ENCODE measurements around the gene LCN9. TPM values are rescaled to one million over a fixed set of nuclear protein-coding genes. Genes with fewer than 3 reads are reported as not detected.

LCN9 gene
- total and polyA plus RNA-seq, 2 of the 4 experiments (the other 2 are of a cell fraction): not detected

DNA sequence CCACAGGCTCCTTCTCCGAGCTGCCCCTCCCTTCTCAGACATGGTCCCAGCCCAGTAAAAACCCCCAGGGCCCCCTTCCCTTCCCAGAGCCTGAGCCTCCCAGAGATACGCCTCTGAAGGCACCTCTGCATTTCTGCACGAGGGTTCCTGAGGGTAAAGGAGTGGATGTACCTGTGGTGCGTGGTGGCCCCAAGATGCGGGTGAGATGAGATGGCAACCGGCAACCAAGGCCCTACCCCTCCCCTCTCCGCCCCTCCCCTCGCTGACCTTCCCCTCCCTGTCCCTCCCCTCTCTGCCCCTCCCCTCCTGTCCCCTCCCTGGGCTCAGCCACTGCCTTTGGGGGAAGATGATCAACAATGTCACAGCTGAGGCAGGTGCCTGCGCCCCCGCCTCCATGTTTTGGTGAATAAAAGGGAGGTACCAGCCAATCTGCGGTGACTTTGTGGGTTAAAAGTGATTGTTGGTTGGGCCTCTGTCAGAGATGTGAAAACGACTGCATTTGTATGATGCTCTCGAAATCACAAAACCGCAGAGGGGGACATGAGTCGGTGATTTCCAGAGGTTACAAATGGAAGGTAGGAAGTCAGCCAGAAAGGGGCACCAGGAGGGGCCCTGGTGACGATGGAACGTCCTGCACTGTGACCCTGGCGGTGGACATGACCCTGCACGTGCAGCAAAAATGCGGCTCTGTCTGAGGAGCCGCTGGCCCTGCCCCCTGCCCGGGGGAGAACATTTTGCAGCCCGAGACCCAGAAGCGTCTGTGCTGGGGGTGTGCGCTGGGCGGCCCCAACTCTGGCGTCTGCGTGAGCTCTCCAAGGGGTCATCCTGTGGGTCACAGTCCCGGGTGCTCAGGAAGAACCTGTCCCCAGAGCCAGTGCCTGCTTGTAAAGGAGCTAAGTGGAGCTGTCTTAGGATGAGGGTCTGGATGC lies 3.7 kb downstream of the LCN9 start:
- dilution Hi-C loops (cut with HindIII; ENCODE audit: low sequenced_read_pairs, unreplicated experiment) (no loop called here), intact Hi-C loops (cut with micrococcal nuclease) (no loop called here), in situ Hi-C loops (cut with MboI; ENCODE audit: low sequenced_read_pairs) (no loop called here)
- BruUV-seq (replicated peaks): no TSS peak
- Histone ChIP-seq H3K4me3 (ENCODE audit: insufficient read depth, low read depth, low read length) (no peak overlapping the region), H3K36me3 (ENCODE audit: control insufficient read depth, insufficient read depth, low read length) (no peaks in the 10 kb centered on the region), H3K9me3 (ENCODE audit: control insufficient read depth, insufficient read depth, low read length) (peaks cover 3% of the 10 kb centered on the region; the same call in 1 of the 2 replicates), H4K8ac (ENCODE audit: low read depth in 2 of 2, low read length in 2 of 2) (no peak overlapping the region), H3K4me2 (ENCODE audit: low read depth, low read length) (no peak overlapping the region), H3K9me1 (ENCODE audit: insufficient read depth, low read length) (no peaks in the 10 kb centered on the region), H3K23ac (ENCODE audit: low read depth, low read length) (no peak overlapping the region), H4K20me1 (ENCODE audit: insufficient read depth, low read length) (no peaks in the 10 kb centered on the region), H3K4me1 (ENCODE audit: control insufficient read depth, insufficient read depth, low read length) (no peaks in the 10 kb centered on the region), H3K56ac (ENCODE audit: extremely low read depth, insufficient read depth, low read length) (no peak overlapping the region), H3K9ac (ENCODE audit: low read depth, low read length) (no peak overlapping the region), H3K27me3 (ENCODE audit: control insufficient read depth, insufficient read depth, low read length) (no peaks in the 10 kb centered on the region), H3K4ac (ENCODE audit: low read depth, low read length) (no peak overlapping the region), H4K5ac (ENCODE audit: low read depth, low read length) (no peak overlapping the region), H3K18ac (ENCODE audit: low read depth, low read length) (no peak overlapping the region), H3K14ac (replicated peaks; ENCODE audit: low read depth, low read length) (no peak overlapping the region), H2AFZ (replicated peaks; ENCODE audit: low read length, poor library complexity) (no peak overlapping the region), H3K79me1 (ENCODE audit: low read depth in 1 of 2, low read length in 2 of 2) (no peaks in the 10 kb centered on the region), H2BK5ac (ENCODE audit: low read depth, low read length, poor library complexity, severe bottlenecking) (no peak overlapping the region), H2AK5ac (ENCODE audit: low read depth, low read length) (no peak overlapping the region), H2AK9ac (replicated peaks; ENCODE audit: low read depth, low read length, poor library complexity) (no peak overlapping the region), H2BK15ac (ENCODE audit: low read depth, low read length) (no peak overlapping the region), H2BK120ac (ENCODE audit: low read depth, low read length) (no peak overlapping the region), H3K27ac (ENCODE audit: insufficient read depth, low read length) (no peak overlapping the region), H4K91ac (ENCODE audit: insufficient read depth, low read depth, low read length) (no peak overlapping the region), H2BK20ac (ENCODE audit: low read depth, low read length) (no peak overlapping the region)
- ChIA-PET POLR2A (ENCODE audit: unreplicated experiment) (no interaction called here), CTCF (no interaction called here)
- DNase-seq (no peak), ATAC-seq (ENCODE audit: low read depth) (no peak)
- TF ChIP-seq MAZ (IDR thresholded peaks at IDR 0.05; ENCODE audit: borderline replicate concordance, low read depth, low read length): no peak
- no peak for TF ChIP-seq CHD1 (IDR thresholded peaks at IDR 0.05; ENCODE audit: low read depth, low read length)
- no peak for TF ChIP-seq BHLHE40 (IDR thresholded peaks at IDR 0.05; ENCODE audit: low read depth, low read length)
- no peak for TF ChIP-seq RAD21 (IDR thresholded peaks at IDR 0.05; ENCODE audit: low read length)
- TF ChIP-seq SMC3 (IDR thresholded peaks at IDR 0.05; ENCODE audit: low read depth, low read length): no peak
- no peak for TF ChIP-seq CEBPB (IDR thresholded peaks at IDR 0.05; ENCODE audit: low read depth, low read length)
- TF ChIP-seq MXI1 (IDR thresholded peaks at IDR 0.05; ENCODE audit: borderline replicate concordance, low read depth, low read length): no peak
- TF ChIP-seq, protein P1, sequence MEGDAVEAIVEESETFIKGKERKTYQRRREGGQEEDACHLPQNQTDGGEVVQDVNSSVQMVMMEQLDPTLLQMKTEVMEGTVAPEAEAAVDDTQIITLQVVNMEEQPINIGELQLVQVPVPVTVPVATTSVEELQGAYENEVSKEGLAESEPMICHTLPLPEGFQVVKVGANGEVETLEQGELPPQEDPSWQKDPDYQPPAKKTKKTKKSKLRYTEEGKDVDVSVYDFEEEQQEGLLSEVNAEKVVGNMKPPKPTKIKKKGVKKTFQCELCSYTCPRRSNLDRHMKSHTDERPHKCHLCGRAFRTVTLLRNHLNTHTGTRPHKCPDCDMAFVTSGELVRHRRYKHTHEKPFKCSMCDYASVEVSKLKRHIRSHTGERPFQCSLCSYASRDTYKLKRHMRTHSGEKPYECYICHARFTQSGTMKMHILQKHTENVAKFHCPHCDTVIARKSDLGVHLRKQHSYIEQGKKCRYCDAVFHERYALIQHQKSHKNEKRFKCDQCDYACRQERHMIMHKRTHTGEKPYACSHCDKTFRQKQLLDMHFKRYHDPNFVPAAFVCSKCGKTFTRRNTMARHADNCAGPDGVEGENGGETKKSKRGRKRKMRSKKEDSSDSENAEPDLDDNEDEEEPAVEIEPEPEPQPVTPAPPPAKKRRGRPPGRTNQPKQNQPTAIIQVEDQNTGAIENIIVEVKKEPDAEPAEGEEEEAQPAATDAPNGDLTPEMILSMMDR (conservative IDR thresholded peaks at IDR 0.05; ENCODE audit: low read depth, low read length): no peak
- TF ChIP-seq, protein P2, sequence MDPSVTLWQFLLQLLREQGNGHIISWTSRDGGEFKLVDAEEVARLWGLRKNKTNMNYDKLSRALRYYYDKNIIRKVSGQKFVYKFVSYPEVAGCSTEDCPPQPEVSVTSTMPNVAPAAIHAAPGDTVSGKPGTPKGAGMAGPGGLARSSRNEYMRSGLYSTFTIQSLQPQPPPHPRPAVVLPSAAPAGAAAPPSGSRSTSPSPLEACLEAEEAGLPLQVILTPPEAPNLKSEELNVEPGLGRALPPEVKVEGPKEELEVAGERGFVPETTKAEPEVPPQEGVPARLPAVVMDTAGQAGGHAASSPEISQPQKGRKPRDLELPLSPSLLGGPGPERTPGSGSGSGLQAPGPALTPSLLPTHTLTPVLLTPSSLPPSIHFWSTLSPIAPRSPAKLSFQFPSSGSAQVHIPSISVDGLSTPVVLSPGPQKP (IDR thresholded peaks at IDR 0.05; ENCODE audit: borderline replicate concordance, low read depth, low read length): no peak
- TF ChIP-seq, protein P3, sequence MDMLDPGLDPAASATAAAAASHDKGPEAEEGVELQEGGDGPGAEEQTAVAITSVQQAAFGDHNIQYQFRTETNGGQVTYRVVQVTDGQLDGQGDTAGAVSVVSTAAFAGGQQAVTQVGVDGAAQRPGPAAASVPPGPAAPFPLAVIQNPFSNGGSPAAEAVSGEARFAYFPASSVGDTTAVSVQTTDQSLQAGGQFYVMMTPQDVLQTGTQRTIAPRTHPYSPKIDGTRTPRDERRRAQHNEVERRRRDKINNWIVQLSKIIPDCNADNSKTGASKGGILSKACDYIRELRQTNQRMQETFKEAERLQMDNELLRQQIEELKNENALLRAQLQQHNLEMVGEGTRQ (IDR thresholded peaks at IDR 0.05; ENCODE audit: low read depth, low read length): no peak
- TF ChIP-seq MAFK (IDR thresholded peaks at IDR 0.05; ENCODE audit: low read depth, low read length): no peak
- no peak for TF ChIP-seq RCOR1 (IDR thresholded peaks at IDR 0.05; ENCODE audit: insufficient replicate concordance, low read length)
- 30% methylated on average over 6 of the region's 29 CpGs; no CpG with 5 or more reads in 1 of the 2 experiments for WGBS, 2 experiments (ENCODE audit: extremely low coverage in 2 of 2, insufficient read length in 1 of 2)
